Body of pancreas (tissue), 4 donors: ENCODE results near the gene RPL10A.

Experiments used
- CTCF ChIP-seq, 7 experiments: fragments of 450-650 bp in 4 of 7; fragments of 200-600 bp in 3 of 7; sonication (generic) in 3 of 7; IDR thresholded peaks; one replicate each; pipeline ENCODE4 v1.5.1; 2016 to 2019; ENCODE audit warnings: antibody characterized with exemption in 7 of 7
- POLR2A ChIP-seq, 3 donors: fragments of 450-650 bp; IDR thresholded peaks; one replicate each; pipeline ENCODE4 v1.6.1; 2016; ENCODE audit warnings: antibody characterized with exemption in 3 of 3, mild to moderate bottlenecking in 2 of 3

- no peak for TF ChIP-seq POLR2A (IDR thresholded peaks at IDR 0.05)
- no peak for TF ChIP-seq CTCF (IDR thresholded peaks at IDR 0.05)
These were observed 26.0 kb downstream of the RPL10A start for GRCh38 chr6:35494161-35494563.
